Stimulated activated CD4-positive, alpha-beta T cell treated with anti-CD3 and anti-CD28 coated beads, Interleukin-4, amount 100 ng/mL, for 24 hours (primary cell): Measurements from ENCODE around the gene SMYD1.

Experiments
- DNase-seq: peaks from one replicate; pipeline ENCODE4 v3.0.0-alpha.2; 2020

SMYD1 gene

DNA sequence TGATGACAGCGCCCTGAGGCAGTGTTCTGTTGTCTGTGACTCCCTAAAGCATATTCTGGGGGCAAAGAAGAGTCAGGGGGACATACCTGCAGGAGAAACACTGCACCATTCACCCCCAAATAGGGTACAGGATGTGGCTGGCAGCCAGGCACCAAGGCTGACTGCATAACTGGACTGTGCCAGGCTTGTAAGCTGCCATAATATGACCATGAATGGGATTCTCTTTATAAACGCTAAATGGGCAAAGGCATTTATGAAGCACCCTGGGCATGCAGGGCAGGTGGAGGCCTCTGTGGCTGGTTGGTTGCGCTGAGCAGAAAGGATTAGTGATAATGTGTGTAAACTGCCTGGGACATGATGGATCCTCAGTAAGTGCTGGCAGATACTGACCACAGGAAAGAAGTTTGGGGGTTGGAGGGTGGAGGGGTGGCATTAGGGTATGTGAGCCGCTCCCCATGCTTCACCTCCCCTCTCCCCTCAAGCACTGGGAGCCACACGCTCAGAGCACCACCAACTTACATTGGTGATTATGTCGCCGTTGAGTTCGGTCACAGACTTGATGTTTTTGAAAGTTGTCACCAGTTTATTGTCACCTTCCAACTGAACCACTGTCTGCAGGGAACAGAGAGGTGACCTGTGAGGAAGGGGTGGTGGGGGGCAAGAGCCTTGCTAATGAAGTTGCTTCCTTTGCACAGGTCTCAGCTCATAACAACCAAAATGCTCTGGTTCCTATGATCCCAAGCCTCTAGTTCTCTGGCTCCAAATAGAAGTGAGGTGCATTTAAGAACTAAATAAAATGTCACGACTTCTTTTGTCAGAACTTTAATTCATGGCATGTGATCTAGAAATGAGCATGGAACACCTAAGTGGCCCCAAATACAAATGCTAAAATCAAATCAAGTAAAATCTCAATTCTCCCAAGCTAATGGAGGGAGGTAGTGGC is 56.6 kb downstream of the SMYD1 start:
- no peak for DNase-seq

DNA sequence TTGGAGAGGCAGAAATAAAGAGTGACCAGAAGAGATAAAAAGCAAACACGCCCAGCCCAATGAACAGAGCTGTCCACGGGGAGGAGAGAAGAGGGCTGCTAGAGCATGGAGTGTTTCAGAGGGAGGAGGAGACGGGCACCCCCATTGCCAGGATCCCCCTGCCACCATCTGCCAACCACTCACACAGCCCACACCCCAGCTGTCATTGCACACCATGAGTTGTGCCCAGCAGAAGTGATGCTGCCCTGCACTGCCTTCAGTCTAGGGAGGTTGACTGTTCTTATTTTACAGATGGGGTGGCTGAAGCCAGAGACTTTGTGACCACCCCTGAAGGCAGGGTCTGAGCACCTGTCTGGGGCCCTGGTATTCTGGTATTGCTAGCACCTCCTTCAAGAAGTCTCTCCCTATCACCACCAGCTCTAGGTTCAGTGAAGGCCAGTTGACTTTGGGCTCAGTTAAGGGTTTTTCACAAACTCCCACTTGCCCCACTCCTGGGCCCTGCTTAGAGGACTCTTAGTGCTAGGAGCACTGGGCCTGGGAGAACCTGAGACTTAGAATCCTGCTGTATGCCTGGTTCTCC is 57.8 kb downstream of the SMYD1 start:
- DNase-seq = no peak

GRCh38 chr2:88125924-88126771 is 58.5 kb downstream of the SMYD1 start:
- no peak for DNase-seq

DNA sequence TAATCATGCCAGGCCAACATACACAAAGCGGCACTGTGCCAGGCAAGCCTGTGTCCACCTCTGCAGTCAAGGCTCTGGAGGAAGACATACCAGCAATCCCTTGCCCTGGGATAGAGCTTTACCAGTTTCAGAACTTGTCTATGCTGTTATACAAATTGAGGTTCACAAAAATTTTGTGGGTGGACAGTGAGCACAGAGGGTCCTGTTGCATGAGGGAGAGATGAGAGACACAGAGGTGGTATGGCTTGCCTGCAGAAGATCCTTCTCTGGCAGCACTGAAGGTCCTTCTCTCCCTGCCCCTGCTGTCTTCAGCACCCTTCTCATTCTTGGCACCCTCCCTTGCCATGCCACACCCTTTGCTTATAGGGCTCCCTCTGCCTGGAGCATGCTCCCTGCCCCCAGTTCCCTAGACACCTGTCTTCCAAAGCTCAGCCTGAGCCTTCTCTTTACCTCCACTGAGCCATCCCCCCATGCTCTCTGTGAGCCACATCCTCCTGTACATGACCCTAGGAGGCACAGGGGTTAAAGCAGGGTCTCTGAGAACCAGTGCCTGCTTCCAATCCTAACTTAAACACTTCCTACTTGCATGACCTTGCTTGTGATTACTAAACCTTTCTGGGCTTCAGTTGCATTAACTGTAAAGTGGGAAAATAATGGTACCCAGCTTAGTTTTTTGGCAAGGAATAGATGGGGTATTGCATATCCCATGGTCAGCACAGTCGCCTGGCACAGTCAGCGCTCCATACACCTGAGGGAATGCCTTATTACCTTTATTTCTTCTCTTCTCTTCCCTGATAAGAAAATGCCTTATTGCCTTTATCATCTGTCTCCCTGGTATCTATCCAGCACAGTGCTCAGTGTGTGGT is 59.4 kb downstream of the SMYD1 start:
- DNase-seq = no peak

GRCh38 chr2:88127638-88127887 is 59.9 kb downstream of the SMYD1 start:
- DNase-seq = no peak

DNA sequence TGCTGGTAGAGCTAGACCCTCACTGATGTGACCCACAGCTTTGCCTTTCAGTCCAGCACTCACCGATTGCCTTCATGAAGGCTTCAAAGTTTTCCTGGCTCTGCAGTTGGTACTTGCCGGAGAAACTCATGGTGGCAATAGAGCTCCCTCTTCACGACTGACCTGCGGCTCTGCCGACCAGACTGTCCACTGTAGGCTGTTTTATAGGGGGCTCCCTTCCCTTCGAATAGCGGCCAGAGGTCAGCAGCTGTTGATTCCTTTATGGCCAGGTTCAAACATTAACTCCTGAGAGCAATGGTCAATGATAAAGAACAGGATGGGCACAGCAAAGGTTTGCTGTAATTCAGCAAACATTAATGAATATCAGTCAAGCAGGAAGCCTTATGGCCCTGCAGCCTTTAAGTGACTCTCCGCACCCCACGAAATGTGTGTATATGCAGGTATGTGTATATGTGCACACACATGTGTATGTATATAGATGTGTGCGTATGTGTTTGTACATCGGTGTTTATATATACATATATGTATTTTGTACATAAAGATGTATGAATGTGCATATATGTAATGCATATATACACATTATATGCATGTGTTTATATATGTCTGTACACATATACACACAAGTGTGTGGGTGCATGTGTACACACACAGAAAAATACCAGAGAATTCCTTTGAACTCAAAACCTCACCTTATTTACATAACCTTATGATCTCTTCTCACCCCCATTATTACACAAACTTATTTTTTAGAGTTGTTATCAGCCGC is 60.4 kb downstream of the SMYD1 start, which contains the start of gene FABP1:
FABP1 (minus strand) TSS at position 175 of the 766 bp plus-strand sequence; CDS start at position 130, 45 bp downstream.
- DNase-seq = no peak

- DNase-seq = no peak
Observed at GRCh38 chr2:88128654-88129312, 61.2 kb downstream of the SMYD1 start.

- DNase-seq = no peak
Observed at GRCh38 chr2:88129313-88129959, 61.8 kb downstream of the SMYD1 start.

DNA sequence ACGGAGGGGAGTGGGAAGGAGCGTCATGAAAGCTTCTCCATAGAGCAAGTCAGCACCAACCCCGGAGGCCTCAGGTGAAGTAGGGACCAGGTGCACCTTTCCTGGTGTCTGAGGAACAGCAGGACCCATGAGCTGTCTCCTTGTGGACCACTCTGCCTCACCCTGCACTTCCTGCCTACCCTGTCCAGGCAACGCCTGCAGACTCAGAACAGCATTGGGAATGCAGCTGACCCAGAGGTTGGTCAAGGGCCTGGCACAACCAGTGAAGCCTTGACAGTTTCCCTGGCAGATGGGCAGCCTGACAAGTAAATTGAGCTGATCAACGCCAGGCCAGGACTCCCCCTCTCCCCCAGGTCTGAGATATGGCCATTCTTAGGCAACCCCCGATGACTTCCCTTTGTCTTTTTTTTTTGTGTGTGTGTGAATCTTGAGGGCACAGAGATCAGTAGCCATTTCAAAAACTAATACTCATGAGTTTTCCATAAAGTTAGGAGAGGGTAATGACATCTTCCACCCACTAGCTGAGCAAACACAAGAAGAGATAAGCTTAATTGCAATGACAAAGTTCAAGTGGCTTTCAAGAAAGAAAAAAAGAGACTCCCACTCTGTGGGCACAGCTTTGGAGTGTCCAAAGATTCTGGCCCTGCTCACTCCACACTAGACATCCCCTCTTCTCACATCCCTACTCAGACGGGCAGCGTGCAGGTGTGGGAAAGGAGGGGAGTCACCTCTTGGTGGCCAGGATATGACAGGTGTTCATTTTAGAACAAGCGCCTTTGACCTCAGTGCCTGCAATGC is 63.8 kb downstream of the SMYD1 start:
- DNase-seq = no peak

DNA sequence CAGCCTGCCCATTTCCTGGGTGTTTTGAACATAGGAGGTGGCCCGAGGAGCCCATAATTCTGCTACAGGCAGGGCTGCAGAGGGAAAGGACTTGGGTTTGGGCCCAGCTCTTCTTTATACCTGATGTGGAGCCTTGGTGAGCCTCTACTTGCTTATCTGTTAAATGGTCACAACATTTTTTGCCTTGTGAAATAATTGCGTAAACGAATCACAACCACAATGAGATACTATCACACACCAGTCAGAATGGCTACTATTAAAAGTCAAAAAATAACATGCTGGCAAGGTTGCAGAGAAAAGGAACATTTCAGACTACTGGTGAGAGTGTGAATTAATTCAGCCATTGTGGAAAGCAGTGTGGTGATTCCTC is 64.4 kb downstream of the SMYD1 start:
- no peak for DNase-seq

DNA sequence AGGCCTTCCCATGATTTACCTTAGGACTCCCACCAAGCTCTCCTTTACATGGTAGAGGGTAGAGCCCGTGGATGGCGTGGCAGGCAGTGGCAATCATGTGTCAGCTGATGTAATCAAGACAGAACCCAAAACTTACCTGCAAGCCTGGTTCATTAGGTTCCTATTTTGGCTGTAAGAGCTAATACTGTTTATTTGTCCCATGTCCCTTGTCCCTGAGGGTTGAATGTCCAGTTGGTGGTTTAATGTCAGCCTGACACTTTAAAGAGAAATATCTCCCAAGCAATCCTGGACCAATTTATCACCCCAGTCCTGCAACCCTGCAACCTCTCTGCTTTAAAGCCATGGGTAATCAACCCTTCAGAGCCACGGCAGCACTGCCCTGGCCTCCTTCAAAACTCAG is 66.2 kb downstream of the SMYD1 start:
- DNase-seq = no peak

DNA sequence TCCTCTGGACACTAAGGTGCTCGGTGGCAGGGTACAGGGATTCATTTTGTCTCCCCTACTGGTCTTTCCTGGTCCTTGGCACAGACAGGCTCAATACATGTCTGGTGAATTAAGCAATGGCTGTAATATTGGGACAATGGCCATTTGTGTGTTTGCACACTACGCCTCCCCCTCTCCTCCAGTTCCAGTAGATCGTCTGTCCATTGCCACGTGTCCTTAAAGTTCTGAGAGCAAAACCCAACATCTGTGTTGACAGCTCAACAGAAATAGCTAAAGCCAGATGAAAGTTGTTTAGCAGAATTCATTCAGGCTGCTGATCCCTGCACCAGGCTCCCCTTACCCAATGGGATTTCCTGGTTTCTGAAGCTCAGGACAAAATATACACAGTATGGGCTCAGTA is 69.2 kb downstream of the SMYD1 start:
- DNase-seq = no peak

GRCh38 chr2:88137833-88138232 is 70.2 kb downstream of the SMYD1 start:
- no peak for DNase-seq

DNA sequence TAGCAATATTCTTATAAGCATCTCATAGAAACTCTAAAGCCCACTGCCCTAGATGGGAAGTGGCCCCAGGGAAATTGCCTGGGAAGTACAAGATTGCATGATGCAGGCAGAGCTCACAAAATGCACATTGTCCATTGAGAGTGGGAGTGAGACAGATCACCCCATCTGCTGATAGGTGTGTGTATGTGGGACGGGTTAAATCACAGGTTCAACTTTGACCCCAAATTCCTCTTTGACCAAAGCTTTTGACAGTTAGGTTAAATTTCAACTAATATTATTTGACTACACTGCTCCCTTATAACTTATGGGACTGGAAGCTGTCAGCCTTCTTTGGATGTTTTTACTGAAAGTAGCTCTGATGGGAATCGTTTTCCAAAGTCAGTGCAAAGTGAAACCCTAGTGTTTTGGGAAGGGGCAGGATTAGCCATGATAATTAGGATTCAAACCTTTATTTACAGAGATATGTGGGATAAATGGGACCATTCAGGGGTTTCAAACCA is 71.6 kb downstream of the SMYD1 start:
- DNase-seq = no peak

- DNase-seq = no peak
Observed at GRCh38 chr2:88139804-88140203, 72.2 kb downstream of the SMYD1 start.

DNA sequence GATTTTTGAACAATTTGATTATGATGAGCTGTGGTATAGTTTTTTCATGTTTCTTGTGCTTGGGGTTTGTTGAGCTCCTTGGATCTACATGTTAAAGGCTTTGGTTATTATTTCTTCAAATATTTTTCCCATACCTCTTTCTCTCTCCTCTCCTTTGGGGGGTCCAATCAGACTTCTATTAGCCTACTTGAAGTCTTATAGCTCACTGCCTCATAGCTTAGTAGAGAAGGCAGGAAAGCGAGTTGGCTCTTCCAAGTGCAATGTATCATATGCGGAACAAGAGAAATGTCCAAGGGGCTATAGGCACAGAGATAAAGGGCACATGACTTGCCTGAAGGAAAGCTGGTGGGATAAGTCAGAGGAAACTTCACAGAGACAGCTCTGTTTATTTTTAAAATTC is 74.3 kb downstream of the SMYD1 start:
- no peak for DNase-seq

DNA sequence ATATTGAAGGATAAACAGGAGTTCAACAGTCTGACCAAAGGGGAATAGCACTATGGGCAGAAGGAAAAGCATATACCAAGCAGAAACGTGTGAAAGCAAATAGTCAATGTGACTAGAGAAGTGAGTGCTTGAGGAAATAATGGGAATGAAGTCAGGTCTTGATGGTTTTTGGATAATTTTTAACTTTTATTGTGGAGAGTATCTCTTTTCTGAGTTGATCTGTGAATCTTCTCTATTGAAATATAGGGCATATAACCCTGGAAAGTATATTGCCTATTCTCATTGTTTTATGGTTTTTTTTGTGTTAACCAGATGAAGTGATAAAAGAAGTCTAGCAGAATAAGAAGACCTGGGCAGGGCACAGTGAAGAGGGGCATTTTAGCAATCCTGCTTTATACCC is 76.6 kb downstream of the SMYD1 start:
- no peak for DNase-seq

DNA sequence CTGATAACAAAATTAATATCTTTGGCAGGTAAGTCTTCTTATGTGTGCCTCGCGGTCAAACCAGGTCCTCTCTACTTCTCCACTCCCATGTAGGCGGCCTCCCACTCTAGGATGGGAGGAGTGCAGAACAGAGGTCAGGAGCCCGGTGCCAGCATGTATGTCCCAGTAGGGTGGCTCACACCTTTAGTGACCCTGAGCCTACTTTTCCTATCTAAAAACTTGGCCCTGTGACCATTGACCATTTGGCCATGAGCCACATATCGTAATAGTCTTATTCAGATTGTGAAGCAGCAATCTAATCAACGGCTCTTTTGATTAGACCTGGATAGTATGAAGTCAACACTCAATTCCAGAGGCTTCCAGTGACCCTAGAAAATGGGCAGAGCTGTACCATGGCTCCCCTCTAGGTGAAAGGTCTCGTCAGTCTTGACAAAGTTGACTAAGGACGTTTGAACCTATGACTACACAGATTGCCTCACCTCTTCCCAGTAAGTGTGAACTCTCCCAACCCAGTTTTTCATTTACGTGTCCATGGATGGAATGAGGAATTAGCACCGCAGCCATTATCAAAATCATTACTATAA is 77.4 kb downstream of the SMYD1 start:
- no peak for DNase-seq

DNA sequence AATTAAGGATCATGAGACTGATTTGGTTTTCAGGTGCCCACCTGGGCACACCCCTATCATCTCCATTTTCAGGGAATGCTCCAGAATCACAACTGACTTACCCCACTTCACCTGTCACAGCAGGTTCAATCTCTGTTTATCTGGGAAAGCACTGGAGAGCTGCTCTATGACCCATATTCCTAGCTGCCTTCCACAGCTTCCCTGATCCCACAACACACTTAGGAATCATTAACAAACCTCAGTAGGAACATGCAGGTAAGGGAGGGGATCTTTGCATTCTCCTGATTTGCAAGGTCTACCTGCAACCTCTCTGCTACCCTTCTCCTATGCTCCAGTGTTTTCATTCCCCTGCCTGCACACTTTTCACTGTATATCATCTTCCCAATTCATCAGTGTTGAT is 79.0 kb downstream of the SMYD1 start:
- no peak for DNase-seq
